MCF 10A (cell line): Measurements from ENCODE around the gene ABCC5. TPM values are rescaled to one million over a fixed set of nuclear protein-coding genes. Genes with fewer than 3 reads are reported as not detected.
A peak's percentile ranks its signal among the peaks of the same experiment; 100 is the strongest.

Experiments
- BruUV-seq: library from RNA; stranded (reverse); fragments of 400-500 nt; replicated peaks from 2 replicates; lab custom pipeline; 2021; lab: Mats Ljungman, UMichigan
- CTCF ChIA-PET: fragments of 300-600 bp; sonication (Branson Sonifier 250); formaldehyde crosslinking; extraction: SDS; loops from one replicate; lab custom pipeline; 2021; ENCODE audit warnings: antibody characterized with exemption, inconsistent platforms; lab: Yijun Ruan, JAX
- POLR2A ChIA-PET: fragments of 300-600, 350-650 bp; sonication (Branson Sonifier 250); formaldehyde crosslinking; extraction: SDS; loops from one replicate; lab custom pipeline; 2020; ENCODE audit warnings: antibody characterized with exemption, inconsistent platforms; lab: Yijun Ruan, JAX
- DNase-seq: peaks from one replicate; pipeline ENCODE4 v3.0.0-alpha.2; 2018; ENCODE audit not compliant: unreplicated experiment
- H3K27ac Mint-ChIP-seq: one replicate; pipeline ENCODE4 v1.8.0; 2022; ENCODE audit warnings: mild to moderate bottlenecking, low read depth, mixed read lengths; ENCODE audit not compliant: unreplicated experiment
- H3K27me3 Mint-ChIP-seq: one replicate; pipeline ENCODE4 v1.8.0; 2022; ENCODE audit warnings: mixed read lengths; ENCODE audit not compliant: insufficient read depth, unreplicated experiment
- H3K36me3 Mint-ChIP-seq: one replicate; pipeline ENCODE4 v1.8.0; 2022; ENCODE audit warnings: mild to moderate bottlenecking, moderate library complexity, mixed read lengths; ENCODE audit not compliant: insufficient read depth, unreplicated experiment
- H3K4me1 Mint-ChIP-seq: one replicate; pipeline ENCODE4 v1.8.0; 2022; ENCODE audit warnings: mixed read lengths; ENCODE audit not compliant: insufficient read depth, unreplicated experiment
- H3K4me3 Mint-ChIP-seq: one replicate; pipeline ENCODE4 v1.8.0; 2022; ENCODE audit warnings: mild to moderate bottlenecking, moderate library complexity, mixed read lengths; ENCODE audit not compliant: unreplicated experiment
- H3K9me3 Mint-ChIP-seq: one replicate; pipeline ENCODE4 v1.8.0; 2022; ENCODE audit warnings: mixed read lengths; ENCODE audit not compliant: unreplicated experiment
- intact Hi-C: fragments of 100-400 bp; cut with micrococcal nuclease; formaldehyde crosslinking; loops from 2 replicates; pipeline ENCODE4 v1.14.1; 2022
- total RNA-seq: library from RNA; stranded (reverse); gene quantifications from 2 replicates; pipeline ENCODE4 v1.2.3, GENCODE V29; 2022
- TF ChIP-seq, protein P1 (sequence below): fragments of 200-600 bp; IDR thresholded peaks from one replicate; pipeline ENCODE4 v1.8.0; 2022; ENCODE audit warnings: antibody characterized with exemption, mild to moderate bottlenecking; ENCODE audit not compliant: unreplicated experiment

The ABCC5 gene
- total RNA-seq, 1 experiment from 2014 or later = 16.5 TPM

DNA sequence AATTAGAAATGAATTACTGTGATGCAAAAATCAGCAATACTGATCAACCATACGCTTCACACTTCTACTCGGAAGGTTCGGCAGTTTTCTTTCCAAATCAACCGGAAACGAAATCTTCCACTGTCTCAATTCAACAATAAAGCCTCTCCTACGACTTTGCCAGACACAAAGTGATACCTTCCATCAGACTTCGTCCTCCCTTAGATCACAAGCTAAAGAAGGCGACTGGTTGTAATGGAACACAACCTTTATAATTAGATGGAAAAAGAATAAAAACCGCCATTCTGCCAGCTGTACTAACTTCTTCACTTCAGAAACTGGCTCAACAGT lies 133.6 kb downstream of the ABCC5 start:
- CTCF ChIA-PET = interaction anchor here (0.6 to 2.2 kb wide), 24 partner anchors 9 to 929 kb away, joined by 3 to 10 read pairs (median 4); partner anchors contain the start of genes EEF1AKMT4 and EIF2B5
- Mint-ChIP-seq H3K27me3 (no peaks in the 10 kb centered on the region), H3K27ac (peak overlapping the region; percentile 88), H3K9me3 (no peaks in the 10 kb centered on the region), H3K4me1 (peaks cover 12% of the 10 kb centered on the region), H3K4me3 (peak overlapping the region; percentile 93), H3K36me3 (peaks cover 16% of the 10 kb centered on the region)
- TF ChIP-seq, protein P1, sequence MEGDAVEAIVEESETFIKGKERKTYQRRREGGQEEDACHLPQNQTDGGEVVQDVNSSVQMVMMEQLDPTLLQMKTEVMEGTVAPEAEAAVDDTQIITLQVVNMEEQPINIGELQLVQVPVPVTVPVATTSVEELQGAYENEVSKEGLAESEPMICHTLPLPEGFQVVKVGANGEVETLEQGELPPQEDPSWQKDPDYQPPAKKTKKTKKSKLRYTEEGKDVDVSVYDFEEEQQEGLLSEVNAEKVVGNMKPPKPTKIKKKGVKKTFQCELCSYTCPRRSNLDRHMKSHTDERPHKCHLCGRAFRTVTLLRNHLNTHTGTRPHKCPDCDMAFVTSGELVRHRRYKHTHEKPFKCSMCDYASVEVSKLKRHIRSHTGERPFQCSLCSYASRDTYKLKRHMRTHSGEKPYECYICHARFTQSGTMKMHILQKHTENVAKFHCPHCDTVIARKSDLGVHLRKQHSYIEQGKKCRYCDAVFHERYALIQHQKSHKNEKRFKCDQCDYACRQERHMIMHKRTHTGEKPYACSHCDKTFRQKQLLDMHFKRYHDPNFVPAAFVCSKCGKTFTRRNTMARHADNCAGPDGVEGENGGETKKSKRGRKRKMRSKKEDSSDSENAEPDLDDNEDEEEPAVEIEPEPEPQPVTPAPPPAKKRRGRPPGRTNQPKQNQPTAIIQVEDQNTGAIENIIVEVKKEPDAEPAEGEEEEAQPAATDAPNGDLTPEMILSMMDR = no peak
- POLR2A ChIA-PET = interaction anchor here (0.7 to 2.3 kb wide), 21 partner anchors 8 to 1117 kb away, joined by 3 to 21 read pairs (median 4); partner anchors contain the start of genes ABCC5, ABCF3, DVL3 and EEF1AKMT4
- no TSS peak for BruUV-seq
- DNase-seq = peak; percentile 14
- intact Hi-C loops = loop anchor here (2.0 to 10.0 kb wide), 3 partner anchors 59 to 699 kb away; partner anchors contain the start of gene MAP6D1

DNA sequence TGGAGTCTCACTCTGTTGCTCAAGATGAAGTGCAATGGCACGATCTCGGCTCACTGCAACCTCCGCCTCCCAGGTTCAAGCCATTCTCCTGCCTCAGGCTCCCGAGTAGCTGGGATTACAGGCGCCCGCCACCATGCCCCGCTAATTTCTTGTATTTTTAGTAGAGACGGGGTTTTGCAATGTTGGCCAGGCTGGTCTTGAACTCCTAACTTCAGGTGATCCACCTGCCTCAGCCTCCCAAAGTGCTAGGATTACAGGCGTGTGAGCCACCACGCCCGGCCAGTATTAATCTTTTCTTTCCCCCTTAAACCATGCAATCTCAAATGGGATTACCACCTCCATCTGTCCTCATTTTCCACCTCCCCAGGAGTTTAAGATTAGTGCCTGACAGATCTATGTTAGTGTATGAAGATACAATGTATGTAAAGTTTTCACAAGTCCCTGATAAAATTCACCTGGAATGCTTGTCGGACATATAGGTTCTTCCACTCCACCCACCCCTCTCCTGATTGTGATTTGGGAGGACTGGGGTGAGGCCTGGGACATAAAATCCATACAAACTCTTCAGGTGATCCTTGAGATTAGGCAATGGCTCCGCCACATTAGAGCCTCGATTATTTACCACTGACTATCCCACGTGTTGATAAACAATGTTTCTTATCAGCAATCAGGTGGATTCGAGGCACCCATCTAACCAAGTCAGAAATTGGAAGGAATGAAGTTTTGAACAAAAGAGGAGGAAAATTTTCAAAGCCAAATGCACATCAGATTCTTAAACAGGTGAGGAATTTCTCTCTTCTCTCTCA lies 134.2 kb downstream of the ABCC5 start:
- BruUV-seq = no TSS peak
- ChIA-PET POLR2A (interaction anchor here (0.7 to 2.3 kb wide), 14 partner anchors 10 to 488 kb away, joined by 3 to 21 read pairs (median 6); partner anchors contain the start of genes DVL3, EEF1AKMT4, EIF2B5 and KLHL24), CTCF (interaction anchor here (0.6 to 2.2 kb wide), 16 partner anchors 10 to 930 kb away, joined by 3 to 8 read pairs (median 4); partner anchors contain the start of gene EIF2B5)
- TF ChIP-seq, protein P1 = no peak
- intact Hi-C loops = loop anchor here (2.0 to 10.0 kb wide), 3 partner anchors 59 to 699 kb away; partner anchors contain the start of gene MAP6D1
- no peaks in the 10 kb centered on the region for H3K9me3 Mint-ChIP-seq
- peaks cover 12% of the 10 kb centered on the region for H3K4me1 Mint-ChIP-seq
- peak overlapping the region; percentile 93 for H3K4me3 Mint-ChIP-seq
- H3K36me3 Mint-ChIP-seq = peaks cover 16% of the 10 kb centered on the region
- no peaks in the 10 kb centered on the region for H3K27me3 Mint-ChIP-seq
- H3K27ac Mint-ChIP-seq = peak overlapping the region; percentile 88
- DNase-seq = peak; percentile 4

DNA sequence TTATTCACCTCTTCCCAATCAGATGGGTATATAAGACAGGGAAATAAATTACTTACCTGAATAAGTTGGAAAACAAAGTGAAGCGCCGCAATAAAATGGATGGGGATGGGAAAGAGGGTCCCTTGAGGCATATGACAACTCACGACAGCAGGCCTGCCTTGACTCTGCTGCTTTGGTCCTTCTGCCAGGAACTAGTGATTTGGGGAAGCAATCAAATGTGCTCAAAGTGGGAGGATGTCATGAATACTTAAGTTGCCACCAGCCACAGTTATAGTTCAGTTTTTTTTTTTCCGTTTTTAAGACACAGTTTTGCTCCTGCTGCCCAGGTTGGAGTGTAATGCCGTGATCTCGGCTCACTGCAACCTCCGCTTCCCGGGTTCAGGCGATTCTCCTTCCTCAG lies 137.6 kb downstream of the ABCC5 start:
- H3K9me3 Mint-ChIP-seq = no peaks in the 10 kb centered on the region
- TF ChIP-seq, protein P1 = no peak
- no peak overlapping the region for H3K27ac Mint-ChIP-seq
- no peaks in the 10 kb centered on the region for H3K27me3 Mint-ChIP-seq
- BruUV-seq = no TSS peak
- DNase-seq = no peak
- H3K36me3 Mint-ChIP-seq = peaks cover 41% of the 10 kb centered on the region
- intact Hi-C loops = loop anchor here (10.0 kb wide), 2 partner anchors 375 to 695 kb away; no protein-coding TSS in a partner anchor
- ChIA-PET CTCF (interaction anchor here (0.6 kb wide), 1 partner anchor 1156 kb away, joined by 3 read pairs; no protein-coding TSS in a partner anchor), POLR2A (interaction anchor here (0.5 to 0.8 kb wide), 2 partner anchors 115 to 433 kb away, joined by 3 read pairs; no protein-coding TSS in a partner anchor)
- peaks cover 6% of the 10 kb centered on the region for H3K4me1 Mint-ChIP-seq
- H3K4me3 Mint-ChIP-seq = no peak overlapping the region

DNA sequence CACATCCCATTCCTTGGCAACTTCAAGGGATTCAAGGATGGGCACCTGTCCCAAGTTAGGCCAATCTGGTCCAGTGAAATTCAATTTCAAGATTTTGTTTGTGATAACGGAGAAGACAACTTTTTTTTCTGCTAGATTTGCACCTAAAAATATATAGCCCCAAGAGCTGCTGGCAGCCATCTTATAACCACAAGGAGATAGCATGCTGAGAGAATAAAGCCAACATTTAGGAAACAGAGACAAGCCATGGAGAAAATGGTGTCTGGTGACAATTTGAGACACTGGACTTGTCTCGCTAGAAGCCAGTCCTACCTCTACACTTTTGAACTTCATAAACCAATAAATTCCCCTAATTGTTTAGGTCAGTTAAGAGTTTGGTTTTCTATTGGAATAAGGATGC lies 138.4 kb downstream of the ABCC5 start:
- no peaks in the 10 kb centered on the region for H3K27me3 Mint-ChIP-seq
- DNase-seq = no peak
- peaks cover 6% of the 10 kb centered on the region for H3K4me1 Mint-ChIP-seq
- intact Hi-C loops = no loop called here
- H3K36me3 Mint-ChIP-seq = peaks cover 45% of the 10 kb centered on the region
- POLR2A ChIA-PET = no interaction called here
- CTCF ChIA-PET = no interaction called here
- TF ChIP-seq, protein P1 = no peak
- H3K4me3 Mint-ChIP-seq = no peak overlapping the region
- H3K27ac Mint-ChIP-seq = no peak overlapping the region
- no peaks in the 10 kb centered on the region for H3K9me3 Mint-ChIP-seq
- BruUV-seq = no TSS peak
